Measurements from ENCODE around the gene MMP17.

DNA sequence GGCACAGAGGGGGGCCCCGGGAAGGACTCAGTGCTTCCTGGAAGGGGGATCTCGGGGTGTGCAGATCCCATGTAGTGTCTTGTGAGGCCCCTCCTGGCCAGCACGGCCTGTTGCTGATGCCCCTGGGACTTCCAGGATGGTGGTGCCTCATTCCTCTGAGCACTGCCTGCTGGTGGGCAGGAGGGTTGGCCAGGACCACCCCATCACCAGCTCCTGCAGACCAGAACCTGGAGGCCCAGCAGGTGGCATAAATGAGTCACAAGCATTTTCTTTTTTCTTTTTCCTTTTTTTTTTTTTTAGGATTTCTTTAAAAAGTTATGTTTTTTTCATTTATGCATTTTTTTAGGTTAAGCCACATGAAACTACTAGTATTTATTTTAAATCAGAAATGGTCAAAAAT lies 8.0 kb downstream of the MMP17 start:
- TF ChIP-seq POLR2AphosphoS5 (IDR thresholded peaks at IDR 0.05; ENCODE audit: low read depth, low read length) = no peak
- no peak for TF ChIP-seq TAF1 (IDR thresholded peaks at IDR 0.05; ENCODE audit: low read depth, low read length)
- TF ChIP-seq POLR2A (IDR thresholded peaks at IDR 0.05; ENCODE audit: low read depth, low read length) = no peak
- TF ChIP-seq SPI1 (IDR thresholded peaks at IDR 0.05; ENCODE audit: low read depth, low read length) = no peak

Measured in GM12891 (cell line).